HCT116 (cell line): Measurements from ENCODE around the gene SALL4. TPM values are rescaled to one million over a fixed set of nuclear protein-coding genes. Genes with fewer than 3 reads are reported as not detected.

ENCODE experiments used
- ATAC-seq: fragments of 200-7000 bp; cut with Tn5 transposase; 2 replicates; pipeline ENCODE4 v1.9.1; 2020; ENCODE audit warnings: mild to moderate bottlenecking, moderate library complexity
- BruUV-seq: library from RNA; stranded (reverse); fragments of 400-500 nt; replicated peaks from 2 replicates; lab custom pipeline; 2021; lab: Mats Ljungman, UMichigan
- CTCF ChIA-PET: fragments of 300-600 bp; sonication (Branson Sonifier 250); formaldehyde crosslinking; loops from one replicate; lab custom pipeline; 2021; ENCODE audit warnings: antibody characterized with exemption; lab: Charles Lee
- POLR2A ChIA-PET: fragments of 300-600, 350-600 bp; sonication (Branson Sonifier 250); formaldehyde crosslinking; loops from one replicate; lab custom pipeline; 2021; ENCODE audit warnings: antibody characterized with exemption; lab: Charles Lee
- RAD21 ChIA-PET, 2 experiments: fragments of 300-600 bp; sonication (Branson Sonifier 250); formaldehyde crosslinking; loops; one replicate each; lab custom pipeline; 2023; ENCODE audit warnings: low total read pairs in 2 of 2; ENCODE audit not compliant: uncharacterized antibody in 2 of 2, unreplicated experiment in 2 of 2, low non-redundant PET in 1 of 2; lab: Charles Lee
- DNase-seq: peaks from one replicate; pipeline ENCODE4 v3.0.0-alpha.2; 2010; ENCODE audit warnings: low read depth, low spot score
- H2AFZ ChIP-seq: fragments of 200-600 bp; shearing (Covaris generic), sonication (generic); 2 replicates; pipeline ENCODE4 v1.6.1; 2017; ENCODE audit warnings: low read depth, mixed run types, mixed read lengths, antibody characterized with exemption, low read length; ENCODE audit not compliant: poor library complexity, severe bottlenecking
- H3K27ac ChIP-seq: 2 replicates; pipeline ENCODE4 v1.5.1; 2012; ENCODE audit warnings: low read depth, low read length
- H3K27me3 ChIP-seq: fragments of 200-600 bp; sonication (generic); 2 replicates; pipeline ENCODE4 v1.6.1; 2016; ENCODE audit warnings: mixed run types, low read length, mixed read lengths; ENCODE audit not compliant: insufficient read depth
- H3K36me3 ChIP-seq, 2 experiments: fragments of 200-500 bp in 1 of 2; fragments of 200-600 bp in 1 of 2; sonication (Bioruptor generic) in 1 of 2; sonication (generic) in 1 of 2; 2 replicates each; pipeline versions ENCODE4 v1.5.1 to v1.6.1; 2014 to 2016; ENCODE audit warnings: low read length in 2 of 2, inconsistent platforms in 1 of 2, mixed read lengths in 1 of 2, mixed run types in 1 of 2; ENCODE audit not compliant: insufficient read depth in 2 of 2, control insufficient read depth in 1 of 2
- H3K4me1 ChIP-seq, 2 experiments: fragments of 200-600 bp in 1 of 2; sonication (generic) in 1 of 2; 2 replicates each; pipeline versions ENCODE4 v1.5.1 to v1.6.1; 2012 to 2017; ENCODE audit warnings: low read length in 2 of 2, inconsistent platforms in 1 of 2, mild to moderate bottlenecking in 1 of 2, mixed read lengths in 1 of 2, mixed run types in 1 of 2, moderate library complexity in 1 of 2; ENCODE audit not compliant: insufficient read depth in 2 of 2, control insufficient read depth in 1 of 2
- H3K4me2 ChIP-seq: fragments of 200-600 bp; sonication (generic); 2 replicates; pipeline ENCODE4 v1.6.1; 2017; ENCODE audit warnings: mixed run types, low read length, mixed read lengths
- H3K4me3 ChIP-seq, 2 experiments: fragments of 200-600 bp in 1 of 2; sonication (generic) in 1 of 2; replicated peaks in 1 of 2; 2 replicates each; pipeline ENCODE4 v1.5.1; 2011 to 2016; ENCODE audit warnings: low read length in 2 of 2, control low read depth in 1 of 2, low read depth in 1 of 2, mild to moderate bottlenecking in 1 of 2, mixed read lengths in 1 of 2, mixed run types in 1 of 2
- H3K79me2 ChIP-seq: fragments of 200-600 bp; sonication (generic); 2 replicates; pipeline ENCODE4 v1.6.1; 2017; ENCODE audit warnings: mild to moderate bottlenecking, mixed run types, low read length, moderate library complexity, mixed read lengths; ENCODE audit not compliant: insufficient read depth
- H3K9ac ChIP-seq: fragments of 200-600 bp; sonication (generic); 2 replicates; pipeline ENCODE4 v1.6.1; 2016; ENCODE audit warnings: low read length, mixed read lengths
- H3K9me2 ChIP-seq: fragments of 200-600 bp; sonication (generic), shearing (Covaris generic); 2 replicates; pipeline ENCODE4 v1.6.1; 2017; ENCODE audit warnings: mixed run types, mild to moderate bottlenecking, moderate library complexity; ENCODE audit not compliant: insufficient read depth
- H3K9me3 ChIP-seq, 2 experiments: fragments of 200-500 bp in 1 of 2; fragments of 200-600 bp in 1 of 2; sonication (Bioruptor generic) in 1 of 2; sonication (generic) in 1 of 2; 2 replicates each; pipeline ENCODE4 v1.6.1; 2014 to 2017; ENCODE audit warnings: low read length in 2 of 2, mixed read lengths in 2 of 2, inconsistent platforms in 1 of 2, low read depth in 1 of 2, mild to moderate bottlenecking in 1 of 2, mixed run types in 1 of 2, moderate library complexity in 1 of 2; ENCODE audit not compliant: control insufficient read depth in 1 of 2, insufficient read depth in 1 of 2
- H4K20me1 ChIP-seq: fragments of 200-600 bp; sonication (generic), shearing (Covaris generic); 2 replicates; pipeline ENCODE4 v1.6.1; 2017; ENCODE audit warnings: mixed run types, mild to moderate bottlenecking, moderate library complexity; ENCODE audit not compliant: insufficient read depth
- ATF3 ChIP-seq: IDR thresholded peaks from 2 replicates; pipeline ENCODE4 v1.6.1; 2012
- ELF1 ChIP-seq: IDR thresholded peaks from 2 replicates; pipeline ENCODE4 v1.6.1; 2012; ENCODE audit warnings: low read depth, borderline replicate concordance
- EZH2 ChIP-seq: fragments of 200-600 bp; sonication (generic); IDR thresholded peaks from 2 replicates; pipeline ENCODE4 v1.6.1; 2017; ENCODE audit warnings: antibody characterized with exemption, mixed run types
- EZH2phosphoT487 ChIP-seq: fragments of 200-600 bp; IDR thresholded peaks from 2 replicates; pipeline ENCODE4 v1.6.1; 2018; ENCODE audit warnings: antibody characterized with exemption, borderline replicate concordance
- FOSL1 ChIP-seq: IDR thresholded peaks from 2 replicates; pipeline ENCODE4 v1.6.1; 2012; ENCODE audit warnings: low read depth
- MAX ChIP-seq: IDR thresholded peaks from 2 replicates; pipeline ENCODE4 v1.6.1; 2012
- POLR2AphosphoS5 ChIP-seq: IDR thresholded peaks from 2 replicates; pipeline ENCODE4 v1.6.1; 2011; ENCODE audit warnings: mild to moderate bottlenecking, low read depth, low read length, moderate library complexity
- SIN3A ChIP-seq: IDR thresholded peaks from 2 replicates; pipeline ENCODE4 v1.6.1; 2012; ENCODE audit warnings: low read depth
- SP1 ChIP-seq: IDR thresholded peaks from 2 replicates; pipeline ENCODE4 v1.6.1; 2012; ENCODE audit warnings: low read depth
- YY1 ChIP-seq: IDR thresholded peaks from 2 replicates; pipeline ENCODE4 v1.6.1; 2011; ENCODE audit warnings: low read length, low read depth, moderate library complexity, mild to moderate bottlenecking; ENCODE audit not compliant: insufficient replicate concordance; ENCODE audit errors: extremely low read depth
- ZNF274 ChIP-seq: fragments of 200-500 bp; sonication (Bioruptor generic); IDR thresholded peaks from 2 replicates; pipeline ENCODE4 v1.6.1; 2014; ENCODE audit warnings: mild to moderate bottlenecking, low read depth, low read length, inconsistent platforms
- intact Hi-C: fragments of 100-400 bp; cut with micrococcal nuclease; formaldehyde crosslinking; loops from 2 replicates; pipeline ENCODE4 v1.10.0; 2022
- total RNA-seq: library from RNA; stranded (reverse); gene quantifications from one replicate; pipeline ENCODE4 v1.2.1, GENCODE V29; 2021; ENCODE audit not compliant: unreplicated experiment

Gene SALL4
- total RNA-seq, 1 experiment from 2014 or later = 1.9 TPM

GRCh38 chr20:51799401-51799860 lies 2.9 kb downstream of the SALL4 start (continued):
- TF ChIP-seq EZH2phosphoT487 (no peak), ZNF274 (no peak), POLR2AphosphoS5 (no peak), YY1 (no peak), MAX (no peak), EZH2 (no peak), SIN3A (no peak)
- TF ChIP-seq, all 23 proteins: peak for 0

- ATAC-seq (no peak), DNase-seq (no peak)
- intact Hi-C loops = no loop called here
- no peaks in the 10 kb centered on the region for H3K27me3 ChIP-seq
- no peaks in the 10 kb centered on the region for H3K9me2 ChIP-seq
- no peak overlapping the region for H3K4me3 ChIP-seq
- peak overlapping the region; percentile 4 for H2AFZ ChIP-seq
- H3K9ac ChIP-seq = no peak overlapping the region
- no peaks in the 10 kb centered on the region for H3K9me3 ChIP-seq
- POLR2A ChIA-PET = no interaction called here
- CTCF ChIA-PET = interaction anchor here (1.5 kb wide), 1 partner anchor 13 kb away, joined by 3 read pairs; no protein-coding TSS in a partner anchor
- no peaks in the 10 kb centered on the region for H3K79me2 ChIP-seq
- no TSS peak for BruUV-seq
- no peak overlapping the region for H3K27ac ChIP-seq
- RAD21 ChIA-PET = no interaction called here
- H3K4me2 ChIP-seq = no peak overlapping the region
- no peak for TF ChIP-seq MAX
- no peak for TF ChIP-seq YY1
- TF ChIP-seq ELF1 = no peak
- TF ChIP-seq POLR2AphosphoS5 = no peak
- TF ChIP-seq FOSL1 = no peak
- no peak for TF ChIP-seq ATF3
- no peak for TF ChIP-seq SP1
- H3K4me1 ChIP-seq = peaks cover 0 to 18% of the 10 kb centered on the region in 2 experiments; a peak in 2 of 4 replicates
- no peaks in the 10 kb centered on the region for H3K36me3 ChIP-seq
- no peaks in the 10 kb centered on the region for H4K20me1 ChIP-seq
These were observed 4.8 kb downstream of the SALL4 start for GRCh38 chr20:51797357-51798025.
